AG09319 (cell line): ENCODE results near the gene FCGR2B.
"Not testable (repeated sequence)": the region's sequence is repeated elsewhere in the genome, so short reads cannot be mapped to it uniquely, and the experiment has no call there.

ENCODE experiments used
- DNase-seq: peaks from one replicate; pipeline ENCODE4 v3.0.0-alpha.2; 2010; ENCODE audit warnings: low read depth; ENCODE audit errors: extremely low read depth
- CTCF ChIP-seq: IDR thresholded peaks from 2 replicates; pipeline ENCODE4 v1.5.1; 2011; ENCODE audit warnings: low read depth, mild to moderate bottlenecking, inconsistent platforms, low read length, moderate library complexity

FCGR2B gene

GRCh38 chr1:161718559-161719324, 55.8 kb downstream of the FCGR2B start:
- TF ChIP-seq CTCF: no peak
- no peak for DNase-seq

DNA sequence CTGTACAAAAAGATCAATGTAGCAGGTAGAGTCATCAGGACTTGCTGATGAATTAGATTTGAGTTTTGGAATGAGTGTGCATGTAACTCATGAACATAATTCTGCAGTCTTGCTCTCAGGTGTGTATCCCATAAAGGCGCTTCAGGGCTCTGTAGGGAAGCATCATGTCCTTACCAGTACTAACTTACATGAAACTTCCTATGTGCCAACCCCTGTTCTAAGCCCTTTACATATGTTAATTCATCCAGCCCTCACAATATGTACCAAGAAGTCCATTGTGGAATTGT, 56.3 kb downstream of the FCGR2B start:
- no peak for DNase-seq

DNA sequence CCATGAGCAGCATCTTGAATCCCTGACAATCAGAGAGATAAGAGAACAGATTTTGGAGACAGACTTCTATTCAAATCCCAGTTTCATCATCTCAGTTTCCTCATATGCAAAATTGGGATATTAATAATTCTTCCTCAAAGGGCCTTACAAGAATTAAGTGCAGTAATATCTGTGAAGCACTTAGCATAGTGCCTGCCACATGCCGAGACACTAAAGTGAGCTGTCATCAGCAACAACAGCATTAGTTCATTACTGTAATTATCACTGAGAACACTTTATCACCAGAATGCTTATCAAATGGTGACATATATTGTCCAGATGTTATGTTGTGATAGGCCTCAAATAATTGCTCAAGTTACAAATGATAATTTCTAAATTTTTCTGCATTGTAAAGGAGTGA, 57.5 kb downstream of the FCGR2B start:
- DNase-seq: no peak
- TF ChIP-seq CTCF: no peak

More for the DNA sequence above, 56.3 kb downstream of the FCGR2B start:
- TF ChIP-seq CTCF: no peak

- DNase-seq: no peak
- TF ChIP-seq CTCF: no peak
Observed at GRCh38 chr1:161720956-161721737, 58.2 kb downstream of the FCGR2B start, which contains the start of gene FCRLB. FCRLB (plus strand) TSS chr1:161721544; CDS start chr1:161722673, 1,129 bp downstream.

GRCh38 chr1:161721738-161722343, 58.9 kb downstream of the FCGR2B start:
- TF ChIP-seq CTCF: no peak
- no peak for DNase-seq

DNA sequence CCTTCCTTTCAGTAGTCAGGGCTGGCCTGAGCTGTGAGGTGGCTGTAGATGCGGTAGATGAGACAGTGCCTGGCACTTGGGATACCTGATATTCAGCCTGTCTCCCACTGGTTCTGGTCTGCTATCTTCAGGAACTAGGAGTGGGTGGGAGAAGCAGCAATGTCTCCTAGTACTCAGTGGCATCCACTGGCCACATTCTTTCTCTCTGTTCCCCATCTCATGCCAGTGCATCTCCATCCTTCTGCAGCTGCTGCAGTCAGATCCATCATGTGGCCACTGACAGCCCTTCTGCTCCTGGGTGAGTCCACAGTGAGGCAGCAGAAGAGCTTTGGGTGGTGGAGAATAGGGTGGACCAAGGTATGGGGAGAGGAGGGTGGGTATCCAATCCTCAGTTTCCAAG, 59.5 kb downstream of the FCGR2B start:
- no peak for DNase-seq
- TF ChIP-seq CTCF: no peak

DNA sequence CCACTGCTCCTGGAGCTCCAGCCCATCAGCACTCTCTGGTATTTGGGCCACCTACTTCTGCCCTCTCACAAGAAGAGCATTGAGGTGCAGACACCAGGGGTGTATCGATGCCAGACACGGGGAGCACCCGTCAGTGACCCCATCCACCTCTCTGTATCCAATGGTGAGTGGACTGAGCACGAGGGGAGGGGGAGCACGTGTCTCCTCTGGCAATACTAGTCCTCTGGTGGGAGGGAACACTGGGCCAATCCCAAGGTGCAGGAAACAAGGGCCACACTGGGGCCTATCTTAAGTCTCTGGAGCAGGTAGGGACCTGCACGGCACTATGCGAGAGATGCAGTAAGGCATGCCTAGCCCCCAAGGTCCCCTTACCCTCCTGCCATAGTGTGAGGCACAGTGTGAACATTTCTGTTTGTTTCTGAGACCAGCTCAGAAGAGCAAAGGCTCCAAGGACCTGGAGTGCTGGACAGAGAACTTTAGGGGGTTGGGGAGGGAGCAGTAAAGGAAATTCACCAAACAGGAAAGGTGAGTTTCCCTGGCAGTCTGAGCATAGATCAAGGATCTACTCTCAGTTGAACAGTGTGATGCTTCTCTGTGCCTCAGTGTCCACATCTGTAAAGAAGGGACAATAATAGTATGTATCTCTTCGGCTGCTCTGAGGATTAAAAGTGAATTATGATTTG, 60.7 kb downstream of the FCGR2B start:
- no peak for TF ChIP-seq CTCF
- no peak for DNase-seq

GRCh38 chr1:161725258-161725907, 62.4 kb downstream of the FCGR2B start:
- not testable (repeated sequence) for DNase-seq
